ENCODE data around the gene MRPS23.

MRPS23 gene

DNA sequence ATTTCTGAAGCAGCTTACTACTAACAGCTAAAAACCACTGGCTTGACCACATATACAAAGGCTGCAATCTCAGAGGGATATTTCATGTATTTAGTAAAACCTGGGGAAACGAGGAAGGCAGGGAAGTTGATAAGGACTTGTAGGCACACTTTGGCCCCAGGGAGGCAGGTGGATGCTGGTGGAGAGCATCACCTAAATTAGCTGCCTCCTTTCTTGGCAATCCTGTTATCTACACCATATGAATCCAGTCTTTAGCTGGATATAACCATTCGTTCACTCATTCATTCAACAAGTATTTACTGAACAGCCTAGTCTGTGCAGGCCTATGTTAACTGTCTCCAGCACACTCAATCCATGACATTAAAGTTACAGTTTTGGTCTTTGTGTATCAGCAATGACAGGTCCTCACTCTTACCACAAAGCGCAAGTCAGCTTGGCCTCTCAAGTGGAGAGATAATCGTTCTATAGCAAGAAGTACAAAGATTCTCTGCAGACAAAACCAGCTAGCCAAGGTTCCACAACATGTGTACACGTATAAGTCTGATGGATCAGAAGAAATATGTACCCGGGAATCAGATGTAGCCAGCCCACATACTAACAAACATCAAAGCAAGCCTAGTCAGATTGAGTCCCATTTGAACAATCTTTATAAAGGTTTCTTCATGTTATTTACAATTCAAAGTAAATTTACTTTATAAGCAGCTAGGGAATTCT lies 10.8 kb downstream of the MRPS23 start:
- no peak for FAIRE-seq
- no peak for DNase-seq (ENCODE audit: low spot score)

DNA sequence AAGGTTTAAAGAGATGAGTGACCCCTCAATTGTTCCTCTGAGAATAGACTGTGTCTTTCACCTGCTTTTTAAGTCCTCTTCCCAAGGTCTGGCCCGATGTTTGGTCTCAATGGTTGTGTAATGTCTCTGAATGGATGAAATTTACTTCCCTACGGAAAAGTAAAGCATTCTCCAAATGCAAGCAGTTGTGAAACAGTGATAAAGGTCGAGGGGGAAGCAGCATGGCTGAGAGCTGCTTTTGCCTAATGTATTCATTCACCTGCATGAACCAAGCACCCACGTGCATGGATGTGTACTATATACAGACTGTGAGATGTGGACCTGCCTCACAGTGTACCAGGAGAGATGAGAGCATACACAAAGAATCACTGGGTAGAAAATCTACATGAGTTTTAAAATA lies 11.4 kb downstream of the MRPS23 start:
- DNase-seq (ENCODE audit: low spot score): no peak
- FAIRE-seq: no peak

DNA sequence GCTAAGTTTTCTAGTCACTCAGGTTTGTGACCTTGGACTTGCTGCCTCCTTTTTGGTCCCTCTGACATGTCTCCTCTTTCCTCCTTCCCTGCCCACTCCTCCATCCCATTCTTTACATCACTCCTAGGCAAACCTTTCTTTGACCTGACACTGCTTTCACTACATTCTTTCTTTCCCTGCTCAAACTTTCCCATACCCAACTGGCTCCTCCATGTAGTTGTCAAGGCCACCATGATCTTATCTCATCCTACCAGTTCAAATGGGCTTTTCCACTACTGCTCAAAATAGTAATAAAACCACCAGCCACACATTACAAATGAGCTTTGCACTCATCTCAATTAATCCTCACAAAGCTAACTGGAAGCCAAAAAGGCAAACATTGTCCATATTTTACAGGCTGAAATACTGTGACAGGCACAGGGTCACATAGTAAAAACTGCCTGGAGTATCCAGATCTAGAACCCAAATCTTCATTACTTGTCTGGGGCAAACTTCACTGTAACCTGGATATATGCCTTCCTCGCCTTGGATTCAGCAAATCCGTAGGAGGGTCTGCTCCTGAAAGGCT lies 14.4 kb downstream of the MRPS23 start:
- DNase-seq (ENCODE audit: low spot score) (no peak), FAIRE-seq (no peak)

- DNase-seq (ENCODE audit: low spot score) (peak; percentile 89), FAIRE-seq (peak; percentile 81)
These were observed 15.6 kb downstream of the MRPS23 start for GRCh38 chr17:57834146-57834741.

DNA sequence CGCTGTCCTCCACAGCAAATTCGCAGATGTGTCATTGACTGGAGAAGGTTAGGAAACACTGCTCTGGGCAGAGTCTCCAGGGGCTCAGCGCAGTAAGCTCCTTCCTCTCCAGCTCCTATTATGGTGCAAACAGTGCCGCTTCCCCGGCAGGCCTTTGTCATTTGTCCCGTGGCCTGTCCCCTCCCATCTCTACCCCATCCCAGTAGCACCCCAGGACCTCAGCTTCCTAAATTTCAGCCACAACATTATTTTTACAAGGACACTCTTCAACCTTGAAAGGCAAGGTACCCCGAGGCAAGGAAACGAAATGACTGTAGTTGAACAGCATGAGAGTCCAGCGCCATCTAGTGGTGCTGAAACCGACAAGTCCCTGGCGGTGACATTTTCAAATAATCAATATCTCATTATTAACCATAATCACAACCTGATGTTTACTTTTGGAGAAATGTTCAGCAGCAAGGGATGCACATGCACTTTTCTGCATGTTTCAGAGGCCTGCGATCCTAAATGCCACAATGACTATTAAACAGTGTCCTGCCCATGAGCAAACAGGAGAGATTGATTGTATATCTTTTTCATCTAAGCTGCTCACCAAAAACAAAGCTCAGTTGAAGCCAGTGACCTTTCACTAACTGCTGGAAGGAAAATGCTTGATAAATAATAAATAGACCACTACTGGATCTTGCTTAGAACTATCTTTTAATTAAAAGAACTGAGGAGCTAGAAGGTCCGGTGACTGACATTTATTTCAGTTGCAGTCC lies 16.5 kb downstream of the MRPS23 start:
- FAIRE-seq: no peak
- DNase-seq (ENCODE audit: low spot score): no peak

DNA sequence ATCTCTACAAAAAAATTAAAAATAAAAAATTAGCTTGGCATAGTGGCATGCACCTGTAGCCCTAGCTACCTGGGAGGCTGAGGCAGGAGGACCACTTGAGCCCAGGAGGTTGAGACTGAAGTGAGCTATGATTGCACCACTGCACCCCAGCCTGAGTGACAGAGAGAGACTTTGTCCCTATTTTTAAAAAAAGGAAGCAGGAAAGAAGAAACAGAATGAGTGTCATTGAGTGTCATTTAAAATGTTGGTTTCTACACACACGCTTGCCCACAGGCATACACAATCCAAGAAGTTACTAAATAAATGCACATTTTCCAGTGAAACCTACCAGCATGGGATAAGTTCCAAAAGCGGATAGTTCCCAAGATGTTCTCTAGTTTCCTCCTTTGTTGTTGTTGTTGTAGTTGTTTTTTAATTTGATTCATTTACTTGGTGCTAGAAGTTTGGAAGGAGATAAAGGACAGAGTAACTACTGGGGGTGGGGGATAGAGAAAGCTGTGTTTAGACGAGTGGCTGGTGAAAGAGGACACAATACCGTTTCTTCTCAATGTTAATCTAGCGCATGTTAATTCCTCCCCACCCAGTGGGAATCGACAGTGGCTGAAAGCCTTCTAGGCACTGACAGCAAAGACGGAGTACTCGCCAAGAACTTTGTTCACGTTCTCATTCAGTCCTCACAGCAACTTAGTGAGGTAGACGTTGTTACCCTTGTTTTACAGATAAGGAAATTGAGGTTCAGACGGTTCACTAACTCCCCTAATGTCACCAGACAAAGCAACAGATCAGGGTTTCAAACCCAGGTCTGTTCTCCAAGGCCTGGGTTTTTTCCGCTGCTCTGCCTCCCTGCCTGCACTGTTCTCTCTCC lies 17.3 kb downstream of the MRPS23 start:
- no peak for DNase-seq (ENCODE audit: low spot score)
- FAIRE-seq: no peak

- no peak for FAIRE-seq
These were observed 19.0 kb downstream of the MRPS23 start for GRCh38 chr17:57830880-57831279.

GRCh38 chr17:57823469-57824401 lies 26.1 kb downstream of the MRPS23 start:
- DNase-seq (ENCODE audit: low spot score): peak; percentile 39
- no peak for FAIRE-seq

More at GRCh38 chr17:57830880-57831279, 19.0 kb downstream of the MRPS23 start:
- DNase-seq (ENCODE audit: low spot score): no peak

DNA sequence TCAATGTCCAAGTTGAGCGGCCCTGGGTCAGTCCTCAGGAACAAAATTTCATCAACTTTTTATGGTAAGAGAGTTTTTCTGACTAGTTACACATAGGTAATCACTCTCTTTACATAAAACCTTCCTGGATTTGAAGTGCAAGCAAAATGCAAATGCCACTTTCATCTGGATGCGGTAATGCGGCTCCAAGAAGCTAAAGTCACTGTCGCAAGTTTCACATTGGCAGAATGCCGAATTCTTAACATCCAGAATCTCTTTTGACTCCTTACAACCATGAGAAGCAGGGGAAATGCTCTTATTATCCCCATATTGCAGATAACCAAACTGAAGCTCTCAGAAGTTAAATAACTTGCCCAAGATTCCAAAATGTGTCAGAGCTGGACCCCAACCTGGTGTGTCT lies 30.0 kb downstream of the MRPS23 start:
- FAIRE-seq (no peak), DNase-seq (ENCODE audit: low spot score) (no peak)

DNA sequence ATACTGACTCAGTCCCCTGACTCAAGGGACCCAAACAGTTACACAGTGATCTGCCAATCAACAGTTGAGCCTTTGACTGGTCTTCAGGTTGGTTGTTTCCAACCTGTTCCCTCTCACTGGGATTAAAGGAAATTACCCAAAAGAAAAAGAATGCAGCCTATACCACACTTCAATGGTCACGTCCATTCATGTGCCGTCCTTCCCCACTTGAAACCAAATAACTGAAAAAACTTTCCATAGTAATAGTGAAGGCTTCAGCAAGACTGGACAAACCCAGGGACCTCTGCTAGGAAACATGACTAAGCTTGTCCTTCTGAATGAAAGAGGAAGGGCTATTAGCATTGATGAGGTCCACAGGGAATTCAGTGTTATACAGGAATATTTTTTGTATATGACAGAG lies 30.6 kb downstream of the MRPS23 start:
- DNase-seq (ENCODE audit: low spot score) (peak; percentile 77), FAIRE-seq (peak; percentile 21)

DNA sequence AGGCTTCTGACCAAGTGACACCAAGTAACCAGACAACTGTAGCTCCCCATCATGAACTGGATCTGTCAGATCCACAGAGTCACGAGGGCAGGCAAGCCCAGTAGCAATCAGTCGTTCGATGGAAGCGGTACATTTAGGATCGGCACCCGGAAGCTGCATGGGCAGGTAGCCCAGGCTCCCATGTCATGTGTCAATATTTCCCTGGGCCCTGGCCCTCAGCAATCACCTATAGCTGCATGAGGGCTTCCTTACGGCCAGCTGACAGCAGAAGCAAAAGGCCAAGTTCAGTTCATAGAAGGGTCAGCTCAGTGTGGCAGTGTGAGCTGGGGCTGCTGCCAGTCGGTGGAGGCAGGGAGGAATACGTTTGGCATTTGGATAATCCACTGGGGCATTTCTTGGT lies 31.8 kb downstream of the MRPS23 start:
- FAIRE-seq (no peak), DNase-seq (ENCODE audit: low spot score) (no peak)

DNA sequence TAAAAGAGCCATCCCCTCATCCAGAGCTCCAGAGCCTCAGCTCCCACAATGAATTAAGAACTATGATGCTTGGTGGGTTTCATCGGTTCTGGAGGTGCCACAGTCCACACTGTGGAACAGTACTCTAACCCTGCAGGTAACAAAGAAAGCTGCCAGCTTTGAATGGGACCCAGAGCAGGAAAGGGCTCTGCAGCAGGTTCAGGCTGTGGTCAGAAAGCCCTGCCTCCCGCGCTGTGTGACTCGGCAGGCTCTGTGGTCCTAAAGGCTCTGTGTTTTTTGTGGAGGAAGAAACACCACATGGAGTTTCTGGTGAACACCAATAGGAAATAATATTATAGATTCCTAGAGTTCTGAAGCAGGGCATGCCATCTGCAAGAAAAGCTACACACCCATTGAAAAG lies 32.5 kb downstream of the MRPS23 start:
- DNase-seq (ENCODE audit: low spot score) (no peak), FAIRE-seq (no peak)

- DNase-seq (ENCODE audit: low spot score) (no peak), FAIRE-seq (no peak)
These were observed 35.4 kb downstream of the MRPS23 start for GRCh38 chr17:57814421-57814820.

- no peak for FAIRE-seq
- no peak for DNase-seq (ENCODE audit: low spot score)
These were observed 38.1 kb downstream of the MRPS23 start for GRCh38 chr17:57811638-57812280.

- no peak for DNase-seq (ENCODE audit: low spot score)
- no peak for FAIRE-seq
These were observed 38.9 kb downstream of the MRPS23 start for GRCh38 chr17:57810721-57811637.

- FAIRE-seq (no peak), DNase-seq (ENCODE audit: low spot score) (no peak)
These were observed 40.0 kb downstream of the MRPS23 start for GRCh38 chr17:57809879-57810278.

- no peak for FAIRE-seq
- DNase-seq (ENCODE audit: low spot score): no peak
These were observed 41.0 kb downstream of the MRPS23 start for GRCh38 chr17:57808882-57809281.

- no peak for DNase-seq (ENCODE audit: low spot score)
- no peak for FAIRE-seq
These were observed 43.5 kb downstream of the MRPS23 start for GRCh38 chr17:57806167-57806830.
